ENCODE measurements around the gene SPDYE16.
"Not testable (repeated sequence)": the region's sequence is repeated elsewhere in the genome, so short reads cannot be mapped to it uniquely, and the experiment has no call there.

The SPDYE16 gene

DNA sequence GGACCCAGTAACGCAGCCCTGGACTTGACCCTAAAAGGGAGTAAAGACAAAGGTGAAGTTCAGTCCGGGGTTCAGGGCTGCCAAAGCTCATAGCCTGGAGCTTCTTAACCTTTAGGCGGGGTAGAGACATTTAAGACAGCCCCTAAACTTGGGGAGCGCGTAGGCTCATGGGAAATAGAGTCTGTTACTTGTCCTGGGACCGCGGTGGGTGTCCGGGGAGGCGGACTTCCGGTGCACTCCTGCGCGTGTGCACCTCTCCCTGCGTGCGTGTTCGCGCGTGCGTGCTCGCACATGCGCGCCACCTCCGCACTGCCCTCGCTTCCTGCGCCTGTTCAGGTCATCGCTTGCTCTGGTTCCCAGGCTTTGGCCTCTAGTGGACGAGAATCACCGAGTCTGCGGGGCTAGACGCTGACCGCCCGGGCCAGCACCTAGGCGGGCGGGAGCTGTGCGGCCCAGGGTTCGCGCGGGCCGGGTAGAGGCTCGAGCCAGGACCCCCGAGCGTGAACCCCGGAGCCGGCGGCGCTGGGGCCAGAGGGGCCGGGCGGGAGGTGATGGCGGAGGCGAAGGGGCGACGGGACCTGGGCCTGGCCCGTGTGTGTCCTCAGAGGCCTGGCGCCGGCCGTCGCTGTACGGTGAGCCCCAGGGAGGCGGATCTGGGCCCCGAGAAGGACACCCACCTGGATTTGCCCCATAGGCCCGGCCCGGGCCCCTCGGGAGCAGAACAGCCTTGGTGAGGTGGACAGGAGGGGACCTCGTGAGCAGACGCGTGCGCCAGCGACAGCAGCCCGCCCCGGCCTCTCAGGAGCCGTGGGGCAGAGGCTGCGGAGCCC lies 6.1 kb upstream of the SPDYE16 start:
- DNase-seq, result peak; percentile 58 to 81

DNA sequence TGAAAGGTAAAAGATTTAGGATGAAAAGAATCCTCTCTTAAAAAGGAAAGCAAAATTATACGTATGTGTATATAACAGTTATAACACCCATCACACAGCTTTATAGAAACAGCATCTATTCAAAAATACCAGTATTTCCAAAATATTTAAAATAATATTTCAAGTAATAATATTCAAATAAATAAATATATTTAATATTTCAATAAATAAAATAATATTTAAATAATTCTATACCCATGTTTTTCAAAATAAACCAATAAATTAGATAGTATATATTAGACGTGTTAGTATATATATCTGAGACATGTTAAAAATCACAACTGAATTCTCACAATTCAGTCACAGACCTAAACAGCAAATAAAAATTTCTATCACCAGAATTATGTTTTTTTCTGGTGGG lies 11.5 kb downstream of the SPDYE16 start:
- not testable (repeated sequence) for DNase-seq

DNA sequence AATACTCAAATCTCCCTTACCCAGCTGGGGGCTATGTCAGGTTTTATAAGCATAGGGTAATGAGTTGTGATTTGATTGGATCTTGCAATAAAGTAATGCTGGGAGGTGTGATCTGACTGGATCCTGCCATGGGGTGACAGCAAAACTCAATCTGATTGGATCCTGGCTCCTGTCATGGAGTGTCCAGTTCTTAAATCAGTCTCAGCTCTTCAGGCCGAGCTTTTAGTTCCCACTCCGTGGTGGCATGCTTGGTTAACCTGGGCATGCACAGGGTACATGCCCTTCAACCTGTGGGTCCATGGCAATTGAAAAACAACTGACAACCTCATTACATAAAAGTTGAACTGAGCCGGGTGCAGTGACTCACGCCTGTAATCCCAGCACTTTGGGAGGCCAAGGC lies 16.9 kb downstream of the SPDYE16 start:
- DNase-seq, result not testable (repeated sequence)

DNA sequence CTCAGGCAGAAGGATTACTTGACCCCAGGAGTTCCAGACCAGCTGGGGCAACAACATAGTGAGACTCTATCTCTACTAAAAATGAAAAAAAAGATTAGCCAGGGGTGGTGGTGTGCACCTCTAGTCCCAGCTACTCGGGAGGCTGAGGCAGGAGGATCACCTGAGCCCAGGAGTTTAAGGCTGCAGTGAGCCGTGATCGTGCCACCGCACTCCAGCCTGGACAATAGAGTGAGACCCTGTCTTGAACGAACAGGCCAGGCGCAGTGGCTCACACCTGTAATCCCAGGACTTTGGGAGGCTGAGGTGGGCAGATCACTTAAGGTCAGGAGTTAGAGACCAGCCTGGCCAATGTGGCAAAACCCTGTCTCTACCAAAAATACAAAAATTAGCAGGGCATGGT lies 26.2 kb downstream of the SPDYE16 start:
- not testable (repeated sequence) for DNase-seq

DNA sequence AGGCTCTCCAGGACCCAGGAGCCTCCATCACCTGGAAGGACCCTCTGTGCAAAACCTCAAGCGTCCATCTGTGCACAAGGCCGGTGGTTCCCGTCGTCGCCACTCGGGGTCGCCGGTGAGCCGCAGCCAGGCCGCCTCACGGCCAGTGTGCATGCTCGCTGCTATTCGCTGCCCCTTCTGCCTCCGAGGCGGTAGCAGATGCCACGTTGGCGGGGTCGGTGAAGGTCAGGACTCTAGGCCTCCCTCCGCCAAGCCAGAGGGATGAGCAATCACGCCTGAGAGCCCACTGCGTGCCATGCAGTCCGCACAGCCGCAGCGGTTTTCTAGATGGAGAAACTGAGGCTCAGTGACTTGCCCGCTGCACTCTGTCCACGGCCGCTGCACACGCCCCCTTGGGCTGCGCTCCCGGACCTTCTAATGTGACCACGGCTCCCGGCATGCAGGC lies 27.1 kb downstream of the SPDYE16 start:
- DNase-seq, result no peak

DNA sequence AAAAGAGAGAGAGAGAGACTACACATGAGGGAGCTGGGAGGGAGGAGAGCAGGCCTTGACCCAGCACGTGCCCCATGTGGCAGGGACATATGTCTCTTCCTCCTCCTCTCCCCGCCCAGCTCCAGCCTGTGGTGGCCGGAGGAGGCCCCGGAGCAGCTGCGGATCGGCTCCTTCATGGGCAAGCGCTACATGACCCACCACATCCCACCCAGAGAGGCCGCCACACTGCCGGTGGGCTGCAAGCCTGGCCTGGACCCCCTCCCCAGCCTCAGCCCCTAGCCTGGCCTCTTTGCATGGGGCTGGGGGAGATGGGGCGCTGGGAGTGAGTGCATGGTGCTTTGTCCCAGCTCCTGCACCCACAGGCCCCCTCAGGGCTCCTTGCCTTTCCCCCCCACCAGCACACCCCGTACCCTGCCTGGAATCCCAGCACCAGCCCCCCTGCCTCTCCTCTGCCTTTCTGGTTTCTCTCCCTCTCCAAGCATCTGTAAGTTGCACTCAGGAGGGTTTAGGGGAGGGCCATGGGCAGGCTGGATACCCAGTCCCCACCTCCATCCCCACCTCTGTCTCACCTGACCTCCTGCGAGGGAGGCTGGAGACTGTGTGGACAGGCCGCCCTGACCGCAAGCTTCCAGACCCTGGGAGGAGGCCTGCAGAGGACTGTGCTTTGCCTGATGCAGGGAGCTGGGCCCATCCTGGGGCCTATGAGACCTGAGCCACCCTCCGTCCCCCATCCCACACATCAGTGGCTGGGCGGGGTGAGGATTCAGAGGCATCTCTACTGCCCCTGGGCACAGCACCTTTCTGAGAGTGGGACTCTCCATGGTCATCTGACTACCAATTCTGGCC lies 27.9 kb downstream of the SPDYE16 start:
- DNase-seq, result no peak

DNA sequence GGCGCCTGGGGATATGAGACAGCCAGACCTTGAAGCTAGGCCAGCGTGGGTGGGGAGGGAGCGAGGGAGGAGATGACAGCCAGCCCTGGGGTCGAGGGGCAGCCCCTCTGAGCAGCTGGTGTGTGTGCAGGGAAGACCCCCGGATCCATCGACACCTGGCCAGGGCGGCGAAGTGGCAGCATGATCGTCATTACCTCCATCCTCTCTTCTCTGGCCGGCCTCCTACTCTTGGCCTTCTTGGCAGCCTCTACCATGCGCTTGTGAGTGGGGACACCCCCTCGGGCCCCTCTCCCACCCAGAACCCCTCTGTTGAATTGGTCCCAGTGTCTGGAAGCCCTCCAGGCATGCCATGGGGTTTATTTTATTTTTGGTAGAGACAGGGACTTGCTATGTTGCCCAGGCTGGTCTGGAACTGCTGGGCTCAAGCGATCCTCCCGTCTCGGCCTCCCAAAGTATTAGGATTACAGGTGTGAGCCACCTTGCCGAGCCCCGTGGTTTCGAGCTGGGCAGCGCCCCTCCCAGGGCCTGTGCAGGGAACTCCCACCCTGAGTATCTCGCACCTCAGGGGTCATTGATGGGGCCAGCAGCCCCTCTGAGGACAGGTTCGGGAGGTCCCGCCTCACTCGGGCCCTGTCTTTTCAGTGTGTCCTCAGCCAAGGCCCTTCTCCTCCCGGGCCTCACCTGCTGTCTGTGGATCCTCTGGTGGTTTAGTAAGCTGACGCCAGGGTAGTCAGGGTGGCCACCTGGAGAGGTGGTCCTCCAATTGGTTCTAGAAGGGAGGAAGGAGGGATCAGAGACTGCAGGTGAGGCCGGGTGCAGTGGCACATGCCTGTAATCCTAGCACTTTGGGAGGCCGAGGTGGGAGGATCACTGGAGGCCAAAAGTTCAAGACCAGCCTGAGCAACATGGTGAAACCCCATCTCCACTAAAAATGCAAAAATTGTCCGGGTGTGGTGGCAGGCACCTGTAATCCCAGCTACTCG lies 29.0 kb downstream of the SPDYE16 start:
- no peak for DNase-seq

DNA sequence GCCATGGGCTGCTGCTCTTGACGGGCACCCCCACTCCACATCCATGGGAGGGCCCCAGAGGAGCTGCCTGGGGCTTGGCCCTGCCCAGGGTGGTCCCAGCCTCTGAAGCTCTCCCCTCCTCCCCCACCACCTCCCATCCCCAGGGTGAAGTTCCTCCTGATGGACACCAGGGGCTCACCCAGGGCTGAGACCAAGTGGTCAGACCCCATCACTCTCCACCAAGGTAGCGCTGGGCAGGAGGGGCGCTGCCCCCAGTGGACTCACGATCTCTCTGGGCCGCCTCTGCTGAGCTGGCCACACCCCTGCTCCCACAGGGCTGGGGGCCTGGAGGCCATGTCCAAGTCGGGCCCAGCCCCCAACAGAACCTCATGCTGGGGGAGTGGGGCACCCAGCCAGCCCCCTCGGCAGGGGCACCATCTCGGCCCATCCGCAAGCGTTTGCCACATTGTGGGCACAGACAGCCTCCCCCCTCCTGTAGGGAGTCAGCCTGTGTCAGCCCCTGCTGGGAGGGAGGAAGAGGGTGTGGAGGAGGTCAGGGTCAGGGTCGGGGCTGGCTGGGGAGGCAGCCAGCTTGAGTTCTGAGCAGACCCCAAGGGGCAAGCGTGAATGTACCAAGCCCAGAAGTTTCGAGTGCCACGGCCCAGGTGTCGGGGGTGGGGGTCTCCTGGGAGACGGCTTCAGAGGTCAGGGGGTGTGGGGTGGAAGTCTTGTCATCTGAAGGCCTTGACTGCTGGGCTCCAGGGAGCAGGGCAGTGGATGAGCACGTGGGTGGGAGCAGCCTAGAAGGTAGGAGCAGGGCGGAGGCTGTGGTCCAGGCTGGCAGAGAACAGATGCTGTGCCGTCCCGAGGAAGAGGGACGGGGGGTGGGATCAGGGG lies 29.9 kb downstream of the SPDYE16 start:
- DNase-seq, result no peak

DNA sequence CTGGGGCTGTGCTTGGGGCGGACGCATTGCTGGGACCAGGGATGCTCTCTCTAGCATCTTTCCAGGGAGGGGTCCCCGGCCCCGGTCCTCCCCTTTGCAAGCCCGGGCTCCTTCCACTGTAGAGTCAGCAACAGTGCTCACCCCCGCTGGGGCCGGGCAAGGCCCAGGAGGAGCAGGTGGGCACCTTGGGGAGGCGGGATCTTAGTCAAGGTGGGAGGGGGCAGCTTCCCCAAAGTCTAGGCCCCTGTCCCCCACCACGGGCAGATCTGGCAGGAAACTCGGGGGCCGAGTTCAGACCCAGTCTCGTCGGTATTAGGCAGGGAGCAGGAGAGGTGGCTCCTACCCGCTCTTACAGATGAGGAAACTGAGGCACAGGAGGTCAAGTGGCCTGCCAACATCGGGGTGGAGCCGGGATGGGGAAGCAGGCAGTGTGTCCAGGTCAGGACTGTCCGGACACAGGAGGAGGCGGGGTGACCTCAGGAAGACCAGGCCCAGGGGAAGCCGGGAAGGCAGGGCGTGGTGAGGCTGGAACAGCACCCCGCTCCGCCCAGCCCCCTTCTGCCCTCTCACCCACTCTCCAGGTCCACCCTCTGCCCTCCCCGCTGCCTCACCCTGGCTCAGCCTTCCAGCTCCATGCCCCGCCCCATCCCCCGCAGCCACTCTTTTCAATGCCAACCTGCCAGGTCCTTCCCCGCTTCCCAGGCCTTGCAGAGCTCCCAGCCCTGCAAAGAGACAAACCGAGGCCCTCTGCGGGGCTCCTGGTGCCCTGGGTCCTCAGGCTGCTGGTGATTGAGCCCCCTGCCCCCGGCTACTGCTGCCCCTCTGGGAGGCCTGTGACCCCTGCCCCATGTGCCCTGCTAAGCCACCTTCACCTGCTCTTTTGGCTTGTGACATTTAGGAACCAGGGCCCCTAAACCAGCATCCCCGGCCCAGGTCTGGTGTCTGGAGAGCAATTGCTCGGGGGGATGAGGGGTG lies 30.9 kb downstream of the SPDYE16 start:
- DNase-seq, result not testable (repeated sequence)

DNA sequence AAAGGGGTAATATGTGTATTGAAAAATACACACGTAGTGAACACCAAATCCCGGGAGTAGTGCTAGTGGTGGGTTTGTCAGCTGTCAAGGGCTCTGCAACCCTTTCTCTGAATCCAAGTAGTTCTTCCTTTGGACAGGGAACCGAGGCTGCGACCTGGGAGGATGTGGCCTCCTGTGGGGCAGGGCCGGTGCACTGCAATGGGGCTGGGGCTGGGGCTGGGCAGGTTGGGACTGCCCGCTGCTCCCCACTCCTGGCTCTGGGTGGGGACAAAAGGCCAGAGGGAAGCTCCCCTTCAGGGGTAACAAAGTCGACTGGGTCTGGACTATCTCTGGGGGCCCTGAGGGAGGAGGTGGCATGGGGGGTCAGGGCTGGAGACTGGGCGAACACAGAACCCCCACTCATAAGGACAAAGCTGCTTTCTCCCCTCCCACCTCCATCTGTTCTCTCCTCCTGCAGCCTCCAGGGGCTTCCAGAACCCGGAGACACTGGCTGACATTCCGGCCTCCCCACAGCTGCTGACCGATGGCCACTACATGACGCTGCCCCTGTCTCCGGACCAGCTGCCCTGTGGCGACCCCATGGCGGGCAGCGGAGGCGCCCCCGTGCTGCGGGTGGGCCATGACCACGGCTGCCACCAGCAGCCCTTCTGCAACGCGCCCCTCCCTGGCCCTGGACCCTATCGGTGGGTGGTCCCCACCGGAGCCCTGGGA lies 31.7 kb downstream of the SPDYE16 start:
- DNase-seq, result not testable (repeated sequence)

DNA sequence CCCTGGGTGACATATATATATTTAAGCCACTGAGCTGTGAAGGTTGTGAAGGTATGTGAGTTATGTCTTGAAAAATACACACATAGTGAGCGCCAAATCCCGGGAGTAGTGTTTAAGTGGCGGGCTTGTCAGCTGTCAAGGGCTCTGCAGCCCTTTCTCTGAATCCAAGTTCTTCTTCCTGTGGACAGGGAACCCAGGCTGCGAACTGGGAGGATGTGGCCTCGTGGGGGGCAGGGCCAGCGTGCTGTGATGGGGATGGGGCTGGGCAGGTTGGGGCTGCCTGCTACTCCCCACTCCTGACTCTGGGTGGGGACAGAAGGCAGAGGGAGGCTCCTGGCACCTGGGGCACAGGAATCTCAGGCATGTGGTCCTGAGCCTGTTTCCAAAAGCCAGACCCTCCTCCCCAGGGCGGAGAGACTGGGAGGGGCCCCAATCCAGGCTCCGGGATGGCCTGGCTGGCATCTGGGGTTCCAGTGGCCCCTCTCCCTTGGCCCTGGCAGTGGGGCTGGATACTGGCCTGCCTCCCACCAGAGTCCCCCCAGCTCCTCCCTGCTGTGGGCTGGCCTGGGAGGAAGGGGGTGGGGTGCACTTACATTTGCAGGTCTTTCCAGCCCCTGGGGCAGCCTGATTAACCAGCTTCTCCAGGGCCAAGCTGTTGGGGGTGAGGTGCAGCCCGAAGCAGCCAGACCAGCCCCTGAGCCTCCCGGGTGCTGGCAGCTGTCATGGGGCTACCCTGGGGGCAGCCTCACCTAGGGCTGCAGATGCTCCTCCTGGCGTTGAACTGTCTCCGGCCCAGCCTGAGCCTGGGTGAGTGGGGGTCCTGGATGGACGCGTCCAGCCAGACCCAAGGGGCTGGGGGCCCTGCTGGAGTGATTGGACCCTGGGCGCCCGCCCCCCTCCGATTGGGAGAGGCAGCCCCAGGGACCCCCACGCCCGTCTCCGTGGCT lies 32.9 kb downstream of the SPDYE16 start, which contains the start of gene UPK3B:
Gene UPK3B (plus strand): TSS at position 622 of the 947 bp plus-strand sequence. CDS start 101 bp downstream, at position 723.
- DNase-seq, result no peak

DNA sequence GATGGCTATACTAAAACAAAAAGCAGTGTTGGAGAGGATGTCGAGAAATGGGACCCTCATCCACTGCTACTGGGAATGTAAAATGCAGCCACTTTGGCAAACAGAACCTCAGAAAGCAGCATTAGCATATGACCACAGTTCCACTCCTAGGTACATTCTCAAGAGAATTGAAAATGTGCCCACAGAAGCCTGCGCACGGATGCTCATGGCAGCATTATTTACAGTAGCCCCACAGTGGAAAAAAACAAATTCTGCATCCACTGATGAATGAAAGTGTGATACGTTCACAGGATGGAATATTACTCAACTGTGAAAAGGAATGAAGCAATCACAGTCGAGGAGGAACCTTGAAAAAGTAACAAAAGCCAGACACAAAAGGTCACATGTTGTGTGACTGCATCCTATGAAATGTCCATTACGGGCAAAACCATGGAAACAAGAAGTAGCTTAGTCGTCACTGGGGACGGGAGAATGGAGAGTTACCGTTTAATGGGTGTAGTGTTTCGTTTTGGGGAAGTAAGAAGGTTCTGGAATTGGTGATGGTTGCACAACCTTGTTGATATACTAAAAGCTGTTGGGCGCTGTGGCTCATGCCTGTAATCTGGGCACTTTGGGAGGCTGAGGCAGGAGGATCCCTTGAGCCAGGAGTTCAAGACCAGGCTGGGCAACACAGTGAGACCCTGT lies 35.2 kb downstream of the SPDYE16 start:
- DNase-seq, result no peak

DNA sequence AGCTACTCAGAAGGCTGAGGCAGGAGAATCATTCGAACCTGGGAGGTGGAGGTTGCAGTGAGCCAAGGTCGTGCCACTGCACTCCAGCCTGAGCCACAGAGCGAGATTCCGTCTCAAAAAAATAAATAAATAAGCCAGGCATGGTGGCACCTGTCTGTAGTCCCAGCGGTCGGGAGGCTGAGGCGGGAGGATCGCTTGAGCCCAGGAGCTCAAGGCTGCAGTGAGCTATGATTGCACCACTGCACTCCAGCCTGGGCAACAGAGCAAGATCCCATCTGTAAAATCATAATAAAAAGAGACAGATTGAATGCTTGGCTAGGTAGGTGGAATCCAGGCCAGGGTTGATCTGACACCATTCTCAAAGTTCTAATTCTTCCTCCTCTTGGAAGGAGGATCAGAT lies 36.5 kb downstream of the SPDYE16 start:
- not testable (repeated sequence) for DNase-seq

DNA sequence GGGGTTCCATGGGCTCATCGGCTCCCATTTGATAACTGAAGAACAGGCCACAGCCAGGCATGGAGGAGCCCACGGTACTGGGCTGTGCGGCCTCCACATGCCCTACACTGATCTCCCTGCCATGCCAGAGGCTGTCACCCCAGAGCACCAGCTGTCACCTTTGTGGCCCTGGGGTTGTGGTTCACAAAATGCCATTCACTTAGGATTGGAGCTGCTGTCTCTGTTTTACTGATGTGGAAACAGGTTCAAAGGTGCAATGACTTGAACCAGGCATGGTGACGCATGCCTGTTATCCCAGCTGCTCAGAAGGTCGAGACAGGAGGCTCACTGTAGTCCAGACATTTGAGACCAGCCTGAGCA lies 37.0 kb downstream of the SPDYE16 start:
- DNase-seq, result no peak

DNA sequence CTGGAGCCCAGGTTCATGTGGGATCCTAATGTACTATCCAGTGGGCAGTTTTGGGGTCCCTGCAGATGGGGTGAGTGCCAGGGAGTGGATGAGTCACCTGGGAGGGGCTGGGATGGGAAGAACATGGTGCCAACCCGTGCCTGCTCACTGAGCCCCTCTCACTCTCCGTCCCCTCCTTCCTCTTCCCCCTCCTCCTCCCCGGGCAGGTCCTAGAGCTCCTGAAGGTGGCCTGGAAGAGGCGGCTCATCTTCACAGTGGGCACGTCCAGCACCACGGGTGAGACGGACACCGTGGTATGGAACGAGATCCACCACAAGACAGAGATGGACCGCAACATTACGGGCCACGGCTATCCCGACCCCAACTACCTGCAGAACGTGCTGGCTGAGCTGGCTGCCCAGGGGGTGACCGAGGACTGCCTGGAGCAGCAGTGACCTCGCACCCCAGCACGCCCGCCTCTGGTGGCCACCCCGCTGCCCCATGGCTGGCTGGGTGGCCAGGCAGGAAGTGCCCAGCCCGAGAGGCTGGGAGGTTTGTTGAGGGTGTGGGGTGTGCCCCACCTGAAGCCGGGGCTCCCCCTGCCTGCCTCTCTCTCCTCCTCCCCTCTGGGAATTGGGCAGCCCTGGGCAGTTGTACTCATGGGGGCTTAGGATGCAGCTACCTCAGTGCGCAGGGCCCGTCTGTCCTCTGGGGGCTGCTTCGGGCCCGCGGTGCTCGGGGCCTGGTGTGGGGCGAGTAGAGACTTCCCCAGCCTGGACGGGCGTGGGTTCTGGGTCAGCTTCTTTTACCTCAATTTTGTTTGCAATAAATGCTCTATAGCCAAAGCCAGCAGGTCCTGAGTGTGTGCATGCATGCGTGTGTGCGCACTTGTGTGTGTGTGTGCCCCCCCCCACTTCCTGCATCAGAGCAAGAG lies 37.7 kb downstream of the SPDYE16 start:
- no peak for DNase-seq

DNA sequence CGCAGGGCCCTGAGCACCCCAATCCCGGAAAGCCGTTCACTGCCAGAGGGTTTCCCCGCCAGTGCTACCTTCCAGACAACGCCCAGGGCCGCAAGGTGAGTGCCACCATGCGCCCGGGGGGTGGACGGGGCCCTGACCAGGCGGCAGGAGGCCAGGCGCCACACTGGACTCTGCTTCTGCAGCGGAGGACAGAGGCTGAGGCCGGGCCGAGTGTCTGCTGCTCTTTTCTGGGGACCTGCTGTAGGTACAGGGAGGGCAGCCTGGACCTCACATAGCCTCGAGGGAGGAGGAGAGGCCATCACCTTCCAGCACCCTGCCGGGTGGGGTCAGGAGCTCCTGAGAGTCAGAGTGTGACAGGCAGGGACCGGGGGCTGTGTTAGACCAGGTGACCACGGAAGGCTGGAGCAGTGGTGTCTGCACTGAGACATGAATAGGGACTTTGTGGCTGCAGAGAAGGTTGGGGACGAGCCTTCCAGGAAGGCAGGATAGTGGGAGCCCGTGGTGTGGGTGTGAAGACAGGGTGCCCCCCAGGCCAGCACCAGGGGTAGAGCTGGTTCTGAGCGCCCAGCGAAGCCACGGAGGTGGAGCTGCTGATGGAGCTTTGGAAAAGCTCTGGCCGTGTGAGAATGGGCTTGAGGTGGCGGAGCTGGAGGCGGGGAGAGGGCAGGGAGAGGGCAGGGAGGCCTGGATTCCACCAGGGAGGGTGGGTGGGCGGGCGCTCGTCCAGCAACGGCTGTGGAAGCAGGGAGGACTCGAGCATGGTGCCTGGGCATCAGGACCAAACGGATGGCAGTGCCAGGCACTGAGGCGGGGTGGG lies 38.5 kb downstream of the SPDYE16 start:
- DNase-seq, result not testable (repeated sequence)
